GM12878 (cell line): ENCODE measurements around the gene ARHGAP22. TPM values are rescaled to one million over a fixed set of nuclear protein-coding genes. Genes with fewer than 3 reads are reported as not detected.

Source experiments
- ATAC-seq: fragments of 200-7000 bp; cut with Tn5 transposase; 3 replicates; pipeline ENCODE4 v1.9.1; 2020; ENCODE audit warnings: mild to moderate bottlenecking, moderate library complexity
- BruUV-seq: library from RNA; stranded (reverse); fragments of 400-500 nt; replicated peaks from 2 replicates; lab custom pipeline; 2021; lab: Mats Ljungman, UMichigan
- CTCF ChIA-PET: fragments of 300-600 bp; sonication (Branson Sonifier 250); formaldehyde crosslinking; extraction: SDS; loops from one replicate; lab custom pipeline; 2021; ENCODE audit warnings: inconsistent platforms; lab: Yijun Ruan, JAX
- POLR2A ChIA-PET: fragments of 350-600 bp; formaldehyde crosslinking; extraction: SDS; loops from one replicate; lab custom pipeline; 2021; ENCODE audit warnings: inconsistent platforms; lab: Charles Lee
- RAD21 ChIA-PET: fragments of 300-600 bp; sonication (Branson Sonifier 250); formaldehyde crosslinking; loops from one replicate; lab custom pipeline; 2023; ENCODE audit warnings: antibody characterized with exemption; ENCODE audit not compliant: unreplicated experiment; lab: Charles Lee
- SMC1A ChIA-PET: fragments of 300-600 bp; sonication (Branson Sonifier 250); formaldehyde crosslinking; loops from one replicate; lab custom pipeline; 2023; ENCODE audit not compliant: unreplicated experiment, uncharacterized antibody; lab: Charles Lee
- DNase-seq: peaks from one replicate; pipeline ENCODE4 v3.0.0-alpha.2; 2011; ENCODE audit warnings: low read depth, low spot score
- FAIRE-seq: peaks from 3 replicates; lab custom pipeline; 2011; peaks lifted over from hg19 to GRCh38; lab: Jason Lieb, UNC
- H2AFZ ChIP-seq: 2 replicates; pipeline ENCODE4 v1.6.0; 2011; ENCODE audit warnings: low read depth, low read length, control low read depth; ENCODE audit not compliant: control insufficient read depth
- H3K27ac ChIP-seq: 2 replicates; pipeline ENCODE4 v1.5.1; 2011; ENCODE audit warnings: control low read depth; ENCODE audit not compliant: control insufficient read depth, insufficient read depth
- H3K27me3 ChIP-seq, 2 experiments: replicated peaks in 1 of 2; 2 replicates each; pipeline versions ENCODE4 v1.6.0 to v1.6.1; 2011; ENCODE audit warnings: low read length in 1 of 2; ENCODE audit not compliant: control insufficient read depth in 2 of 2, insufficient read depth in 2 of 2
- H3K36me3 ChIP-seq, 2 experiments: 2 replicates each; pipeline ENCODE4 v1.5.1; 2011; ENCODE audit warnings: low read length in 1 of 2; ENCODE audit not compliant: control insufficient read depth in 2 of 2, insufficient read depth in 2 of 2
- H3K4me1 ChIP-seq: 2 replicates; pipeline ENCODE4 v1.6.1; 2011; ENCODE audit warnings: mild to moderate bottlenecking, low read length, moderate library complexity, mixed read lengths; ENCODE audit not compliant: control insufficient read depth, insufficient read depth
- H3K4me2 ChIP-seq: 2 replicates; pipeline ENCODE4 v1.6.0; 2011; ENCODE audit warnings: control low read depth; ENCODE audit not compliant: control insufficient read depth, insufficient read depth
- H3K4me3 ChIP-seq: fragments of 200-600 bp; sonication (generic); 2 replicates; pipeline ENCODE4 v1.5.1; 2016
- H3K79me2 ChIP-seq: 2 replicates; pipeline ENCODE4 v1.6.0; 2011; ENCODE audit warnings: low read length; ENCODE audit not compliant: control insufficient read depth, insufficient read depth
- H3K9ac ChIP-seq: 2 replicates; pipeline ENCODE4 v1.8.0; 2011; ENCODE audit warnings: low read length, control low read depth, mixed read lengths; ENCODE audit not compliant: control insufficient read depth, insufficient read depth
- H3K9me3 ChIP-seq: replicated peaks from 3 replicates; pipeline ENCODE4 v1.5.1; 2011; ENCODE audit warnings: mild to moderate bottlenecking, low read length; ENCODE audit not compliant: control insufficient read depth, insufficient read depth
- H4K20me1 ChIP-seq: 2 replicates; pipeline ENCODE4 v1.6.0; 2011; ENCODE audit not compliant: control insufficient read depth, insufficient read depth
- BACH1 ChIP-seq: fragments of 450-650 bp; IDR thresholded peaks from 2 replicates; pipeline ENCODE4 v1.6.1; 2017; ENCODE audit warnings: mild to moderate bottlenecking, borderline replicate concordance
- BHLHE40 ChIP-seq, 2 experiments: fragments of 450-650 bp in 1 of 2; IDR thresholded peaks; 2 replicates each; pipeline ENCODE4 v1.6.1; 2011 to 2017; ENCODE audit warnings: low read depth in 2 of 2, borderline replicate concordance in 1 of 2, improper control_type of control experiment in 1 of 2, low read length in 1 of 2, mild to moderate bottlenecking in 1 of 2
- CBFB ChIP-seq: IDR thresholded peaks from 2 replicates; pipeline ENCODE4 v1.6.1; 2016; ENCODE audit warnings: antibody characterized with exemption, low read depth
- ESRRA ChIP-seq: IDR thresholded peaks from 2 replicates; pipeline ENCODE4 v1.6.1; 2012; ENCODE audit warnings: mild to moderate bottlenecking, low read length, improper control_type of control experiment
- EZH2 ChIP-seq: IDR thresholded peaks from 2 replicates; pipeline ENCODE4 v1.6.1; 2012; ENCODE audit warnings: low read depth, mild to moderate bottlenecking, control low read depth, inconsistent platforms, low read length, borderline replicate concordance; ENCODE audit not compliant: control insufficient read depth
- FOXM1 ChIP-seq: IDR thresholded peaks from 2 replicates; pipeline ENCODE4 v1.6.1; 2012; ENCODE audit warnings: low read depth, mild to moderate bottlenecking, inconsistent platforms, low read length, moderate library complexity
- GABPA ChIP-seq: IDR thresholded peaks from 2 replicates; pipeline ENCODE4 v1.6.1; 2014; ENCODE audit warnings: antibody characterized with exemption, low read depth, mild to moderate bottlenecking, inconsistent platforms
- HCFC1 ChIP-seq: fragments of 150-350 bp; IDR thresholded peaks from 2 replicates; pipeline ENCODE4 v1.6.1; 2014; ENCODE audit warnings: low read length
- MEF2B ChIP-seq: fragments of 450-650 bp; IDR thresholded peaks from 2 replicates; pipeline ENCODE4 v1.6.1; 2018; ENCODE audit warnings: mild to moderate bottlenecking, moderate library complexity; ENCODE audit not compliant: partially characterized antibody, poor library complexity, severe bottlenecking
- MYB ChIP-seq: fragments of 150-350 bp; IDR thresholded peaks from 2 replicates; pipeline ENCODE4 v1.6.1; 2014; ENCODE audit warnings: mild to moderate bottlenecking, low read depth, low read length, borderline replicate concordance
- MYC ChIP-seq: IDR thresholded peaks from 2 replicates; pipeline ENCODE4 v1.6.1; 2011; ENCODE audit warnings: mild to moderate bottlenecking, low read length, moderate library complexity, inconsistent platforms; ENCODE audit not compliant: insufficient read depth, insufficient replicate concordance, insufficient read length, severe bottlenecking
- NFYB ChIP-seq: IDR thresholded peaks from 2 replicates; pipeline ENCODE4 v1.6.1; 2011; ENCODE audit warnings: low read depth, mild to moderate bottlenecking, low read length, improper control_type of control experiment, moderate library complexity; ENCODE audit not compliant: insufficient read depth
- RAD21 ChIP-seq: IDR thresholded peaks from 2 replicates; pipeline ENCODE4 v1.6.1; 2011; ENCODE audit warnings: mild to moderate bottlenecking, low read depth, low read length, moderate library complexity; ENCODE audit not compliant: insufficient read depth
- RUNX3 ChIP-seq: IDR thresholded peaks from 2 replicates; pipeline ENCODE4 v1.6.1; 2012; ENCODE audit warnings: low read length, inconsistent platforms
- TCF12 ChIP-seq: IDR thresholded peaks from 2 replicates; pipeline ENCODE4 v1.6.1; 2011; ENCODE audit warnings: low read depth, mild to moderate bottlenecking, low read length
- ZNF384 ChIP-seq: IDR thresholded peaks from 2 replicates; pipeline ENCODE4 v1.6.1; 2012; ENCODE audit warnings: low read depth, mild to moderate bottlenecking, low read length, improper control_type of control experiment, borderline replicate concordance
- WGBS: methylation state at CpG from one replicate; pipeline ENCODE4 v1.1.6; 2016; ENCODE audit warnings: low lambda C conversion rate; ENCODE audit not compliant: insufficient replicate concordance, insufficient coverage; ENCODE audit errors: missing lambda C conversion rate; 5-methylcytosine and 5-hydroxymethylcytosine counted together
- in situ Hi-C: fragments of 300-500 bp; cut with MboI; formaldehyde crosslinking; loops from 9 replicates; pipeline ENCODE4 v1.14.3; 2018; ENCODE audit warnings: mixed read lengths
- intact Hi-C: fragments of 100-400 bp; cut with micrococcal nuclease; formaldehyde crosslinking; loops from one replicate; pipeline ENCODE4 v1.14.2; 2022; ENCODE audit not compliant: unreplicated experiment
- polyA plus RNA-seq, 11 experiments: library from polyadenylated mRNA; depleted of rRNA in 4 of 11; unstranded in 6 of 11; stranded (reverse) in 5 of 11; fragments of >200 nt; fragmentation: Nextera tagmentation in 4 of 11; fragmentation: Illumina TruSeq in 1 of 11; extraction: Ambion mirVana in 4 of 11; extraction: Trizol in 1 of 11; gene quantifications; 1 replicate in 1 of 11; 2 replicates in 10 of 11; pipeline versions ENCODE4 v1.2.1 to v1.2.3, GENCODE V29; 2011 to 2016; ENCODE audit warnings: inconsistent platforms in 2 of 11, missing spikeins in 2 of 11, low read depth in 1 of 11
- total RNA-seq, 4 experiments: library from RNA; depleted of rRNA in 3 of 4; stranded (reverse); fragments of >200 nt in 3 of 4; fragmentation: Illumina TruSeq in 1 of 4; extraction: Trizol in 1 of 4; gene quantifications; 2 replicates each; pipeline versions ENCODE4 v1.2.1 to v1.2.3, GENCODE V29; 2013 to 2021
- TF ChIP-seq, protein P1 (sequence below): IDR thresholded peaks from 2 replicates; pipeline ENCODE4 v1.6.1; 2012; ENCODE audit warnings: low read depth, low read length, improper control_type of control experiment
- TF ChIP-seq, protein P2 (sequence below): IDR thresholded peaks from 2 replicates; pipeline ENCODE4 v1.6.1; 2012; ENCODE audit warnings: low read depth, low read length, improper control_type of control experiment

The ARHGAP22 gene
- total and polyA plus RNA-seq, 10 of the 15 experiments (the other 5 are each of a cell fraction or from before 2014, with no cell fraction given), result 0.07 to 0.61 (median 0.18) TPM; not detected in 5

DNA sequence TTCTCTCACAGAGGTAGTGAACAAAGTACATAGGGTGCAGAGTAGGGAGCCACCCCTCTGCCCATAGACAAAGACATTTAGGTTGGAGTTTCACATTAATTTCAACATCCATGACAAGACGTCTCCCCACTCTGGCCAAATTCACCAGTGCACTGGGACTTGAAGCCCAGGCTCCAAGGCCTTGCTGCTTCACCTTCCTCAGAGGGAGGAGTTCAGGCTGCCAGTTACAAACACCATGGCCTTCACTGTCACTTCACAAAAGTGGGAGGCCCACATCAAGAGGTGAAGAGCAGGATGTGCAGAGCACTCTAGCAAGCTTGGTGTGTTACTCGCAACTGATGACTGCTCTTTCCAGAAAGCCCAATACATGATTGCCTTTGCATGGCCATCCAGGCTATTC is 15.8 kb upstream of the ARHGAP22 start:
- CTCF ChIA-PET, result interaction anchor here (0.7 to 2.5 kb wide), 3 partner anchors 12 to 37 kb away, joined by 3 to 15 read pairs (median 6); no protein-coding TSS in a partner anchor

DNA sequence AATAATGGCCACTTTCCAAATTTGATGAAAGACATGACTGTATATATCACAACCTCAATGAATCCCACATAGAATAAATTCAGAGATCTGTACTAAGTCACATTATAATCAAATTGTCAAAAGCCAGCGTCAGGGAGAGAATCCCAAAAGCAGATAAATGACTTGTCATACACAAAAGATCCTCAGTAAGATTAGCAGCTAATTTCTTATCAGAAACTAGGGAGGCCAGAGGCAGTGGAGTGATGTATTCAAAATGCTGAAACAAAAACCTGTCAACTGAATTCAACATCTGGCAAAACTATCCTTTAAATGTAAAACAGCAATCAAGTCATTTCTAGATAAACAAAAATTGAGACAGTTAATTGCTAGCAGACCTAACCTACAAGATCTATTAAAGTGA is 11.6 kb upstream of the ARHGAP22 start:
- WGBS, result 100% methylated on average over 1 of the region's 1 CpG
- intact Hi-C loops, result no loop called here
- in situ Hi-C loops, result no loop called here
- H3K9ac ChIP-seq, result no peak overlapping the region
- H3K27ac ChIP-seq, result no peak overlapping the region
- POLR2A ChIA-PET, result no interaction called here
- DNase-seq, result no peak
- TF ChIP-seq, protein P1, sequence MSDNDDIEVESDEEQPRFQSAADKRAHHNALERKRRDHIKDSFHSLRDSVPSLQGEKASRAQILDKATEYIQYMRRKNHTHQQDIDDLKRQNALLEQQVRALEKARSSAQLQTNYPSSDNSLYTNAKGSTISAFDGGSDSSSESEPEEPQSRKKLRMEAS, result no peak
- TF ChIP-seq, protein P2, sequence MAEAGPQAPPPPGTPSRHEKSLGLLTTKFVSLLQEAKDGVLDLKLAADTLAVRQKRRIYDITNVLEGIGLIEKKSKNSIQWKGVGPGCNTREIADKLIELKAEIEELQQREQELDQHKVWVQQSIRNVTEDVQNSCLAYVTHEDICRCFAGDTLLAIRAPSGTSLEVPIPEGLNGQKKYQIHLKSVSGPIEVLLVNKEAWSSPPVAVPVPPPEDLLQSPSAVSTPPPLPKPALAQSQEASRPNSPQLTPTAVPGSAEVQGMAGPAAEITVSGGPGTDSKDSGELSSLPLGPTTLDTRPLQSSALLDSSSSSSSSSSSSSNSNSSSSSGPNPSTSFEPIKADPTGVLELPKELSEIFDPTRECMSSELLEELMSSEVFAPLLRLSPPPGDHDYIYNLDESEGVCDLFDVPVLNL, result no peak
- no peak for TF ChIP-seq EZH2
- TF ChIP-seq MYB, result no peak
- TF ChIP-seq ZNF384, result no peak
- no peak for TF ChIP-seq MEF2B
- TF ChIP-seq GABPA, result no peak
- TF ChIP-seq NFYB, result no peak
- TF ChIP-seq, all 136 proteins: peak for 0
- ChIA-PET RAD21 (interaction anchor here (2.8 to 3.0 kb wide), 2 partner anchors 9 to 40 kb away, joined by 31 to 38 read pairs; no protein-coding TSS in a partner anchor), CTCF (interaction anchor here (1.4 to 17.1 kb wide), 5 partner anchors 9 to 36 kb away, joined by 3 to 664 read pairs (median 34); partner anchors contain the start of gene ARHGAP22), SMC1A (interaction anchor here (2.3 to 3.5 kb wide), 5 partner anchors 9 to 40 kb away, joined by 13 to 64 read pairs (median 33); no protein-coding TSS in a partner anchor)
- Histone ChIP-seq H3K4me3 (no peak overlapping the region), H2AFZ (no peak overlapping the region), H4K20me1 (no peaks in the 10 kb centered on the region), H3K79me2 (no peaks in the 10 kb centered on the region; the same call in 1 of the 2 replicates), H3K4me2 (no peak overlapping the region), H3K9me3 (peaks cover 1% of the 10 kb centered on the region; the same call in 1 of the 3 replicates), H3K27me3 (no peaks in the 10 kb centered on the region), H3K36me3 (no peaks in the 10 kb centered on the region), H3K4me1 (peaks cover 9% of the 10 kb centered on the region; the same call in 1 of the 2 replicates)
- no TSS peak for BruUV-seq
- ATAC-seq, result no peak
- no peak for FAIRE-seq

More for the DNA sequence above, 15.8 kb upstream of the ARHGAP22 start:
- Histone ChIP-seq H3K4me1 (peaks cover 4% of the 10 kb centered on the region; the same call in 1 of the 2 replicates), H2AFZ (no peak overlapping the region), H3K4me2 (no peak overlapping the region), H4K20me1 (no peaks in the 10 kb centered on the region), H3K36me3 (no peaks in the 10 kb centered on the region), H3K9me3 (peaks cover 1% of the 10 kb centered on the region; the same call in 1 of the 3 replicates), H3K27me3 (no peaks in the 10 kb centered on the region), H3K4me3 (no peak overlapping the region), H3K9ac (no peak overlapping the region), H3K79me2 (no peaks in the 10 kb centered on the region; the same call in 1 of the 2 replicates), H3K27ac (no peak overlapping the region)
- in situ Hi-C loops, result no loop called here
- DNase-seq (no peak), ATAC-seq (no peak), FAIRE-seq (no peak)
- BruUV-seq, result no TSS peak
- intact Hi-C loops, result no loop called here
- RAD21 ChIA-PET, result interaction anchor here (1.2 to 2.6 kb wide), 5 partner anchors 12 to 36 kb away, joined by 3 to 8 read pairs (median 4); no protein-coding TSS in a partner anchor
- 100% methylated on average over 2 of the region's 2 CpGs for WGBS
- POLR2A ChIA-PET, result interaction anchor here (1.1 to 1.6 kb wide), 2 partner anchors 10 to 15 kb away, joined by 3 to 6 read pairs; no protein-coding TSS in a partner anchor
- SMC1A ChIA-PET, result no interaction called here
- TF ChIP-seq TCF12, result no peak
- no peak for TF ChIP-seq GABPA
- TF ChIP-seq BHLHE40 (IDR thresholded peaks at IDR 0.05; ENCODE audit: borderline replicate concordance in 1 of 2, low read depth in 2 of 2, low read length in 1 of 2), result no peak
- no peak for TF ChIP-seq ESRRA
- TF ChIP-seq BACH1, result no peak
- no peak for TF ChIP-seq FOXM1
- no peak for TF ChIP-seq RAD21
- TF ChIP-seq HCFC1, result no peak
- no peak for TF ChIP-seq CBFB
- TF ChIP-seq ZNF384, result no peak
- no peak for TF ChIP-seq MYC
- no peak for TF ChIP-seq RUNX3
